Transverse colon (tissue), 4 donors: Measurements from ENCODE around the gene CELSR1. TPM values are rescaled to one million over a fixed set of nuclear protein-coding genes. Genes with fewer than 3 reads are reported as not detected.

Source experiments
- DNase-seq: peaks from one replicate; pipeline ENCODE4 v3.0.0-alpha.2; 2019
- H3K27ac ChIP-seq, 4 donors: fragments of 200-600 bp; sonication (generic); 2 replicates each; pipeline ENCODE4 v1.5.1; 2016 to 2018; ENCODE audit warnings: inconsistent platforms in 4 of 4
- H3K27me3 ChIP-seq: fragments of 200-600 bp; sonication (generic); 2 replicates; pipeline ENCODE4 v1.5.1; 2017; ENCODE audit warnings: inconsistent platforms
- H3K36me3 ChIP-seq, 4 donors: fragments of 200-600 bp; sonication (generic); 2 replicates each; pipeline ENCODE4 v1.5.1; 2017 to 2019; ENCODE audit warnings: inconsistent platforms in 4 of 4
- H3K4me1 ChIP-seq, 4 donors: fragments of 200-600 bp; sonication (generic); 2 replicates each; pipeline ENCODE4 v1.5.1; 2017 to 2020; ENCODE audit warnings: inconsistent platforms in 4 of 4
- H3K4me3 ChIP-seq, 4 donors: fragments of 200-600 bp; sonication (generic); 1 replicate in 1 of 4; 2 replicates in 3 of 4; pipeline versions ENCODE4 v1.5.1 to v1.6.1; 2017 to 2019; ENCODE audit warnings: inconsistent platforms in 4 of 4
- H3K9me3 ChIP-seq, 2 donors: fragments of 200-600 bp; sonication (generic); 2 replicates each; pipeline ENCODE4 v1.5.1; 2017 to 2019; ENCODE audit warnings: inconsistent platforms in 2 of 2
- EP300 ChIP-seq: sonication (generic); formaldehyde crosslinking; IDR thresholded peaks from one replicate; pipeline ENCODE4 v1.6.1; 2017; ENCODE audit warnings: antibody characterized with exemption, low read depth
- POLR2A ChIP-seq: fragments of 450-650 bp; IDR thresholded peaks from one replicate; pipeline ENCODE4 v1.6.1; 2016; ENCODE audit warnings: antibody characterized with exemption, mild to moderate bottlenecking, moderate library complexity
- POLR2AphosphoS5 ChIP-seq, 3 donors: sonication (generic); formaldehyde crosslinking; IDR thresholded peaks; one replicate each; pipeline ENCODE4 v1.6.1; 2016; ENCODE audit warnings: antibody characterized with exemption in 3 of 3
- WGBS, 2 donors: methylation state at CpG; one replicate each; pipeline ENCODE4 v1.1.5; 2018; ENCODE audit warnings: low coverage in 1 of 2; 5-methylcytosine and 5-hydroxymethylcytosine counted together
- in situ Hi-C, 4 donors: fragments of 200-750 bp; cut with MboI; loops; one replicate each; pipeline versions ENCODE4 v1.15.0 to v1.15.1; 2017; ENCODE audit warnings: low sequenced_read_pairs in 3 of 4, low pct_ligation_motif_present in 1 of 4, low pct_unique_long_range_greater_than_20kb in 1 of 4
- intact Hi-C: fragments of 100-400 bp; cut with DNase I; formaldehyde crosslinking; loops from one replicate; pipeline ENCODE4 v1.15.1; 2023; ENCODE audit warnings: low total_unique reads
- total RNA-seq, 4 donors: library from RNA; depleted of rRNA; stranded (reverse); fragments of >200 nt; gene quantifications; one replicate each; pipeline ENCODE4 v1.1.0, GENCODE V29; 2016
- TF ChIP-seq, protein P1 (sequence below), 5 experiments: fragments of 200-600 bp in 3 of 5; fragments of 450-650 bp in 2 of 5; sonication (generic) in 3 of 5; IDR thresholded peaks; 1 replicate in 2 of 5; 2 replicates in 3 of 5; pipeline ENCODE4 v1.5.1; 2016 to 2017; ENCODE audit warnings: antibody characterized with exemption in 5 of 5, inconsistent platforms in 3 of 5, mild to moderate bottlenecking in 2 of 5, moderate library complexity in 1 of 5

Gene CELSR1
- total RNA-seq, 4 donors from 2014 or later, result 0.96 to 2.5 (median 1.4) TPM

DNA sequence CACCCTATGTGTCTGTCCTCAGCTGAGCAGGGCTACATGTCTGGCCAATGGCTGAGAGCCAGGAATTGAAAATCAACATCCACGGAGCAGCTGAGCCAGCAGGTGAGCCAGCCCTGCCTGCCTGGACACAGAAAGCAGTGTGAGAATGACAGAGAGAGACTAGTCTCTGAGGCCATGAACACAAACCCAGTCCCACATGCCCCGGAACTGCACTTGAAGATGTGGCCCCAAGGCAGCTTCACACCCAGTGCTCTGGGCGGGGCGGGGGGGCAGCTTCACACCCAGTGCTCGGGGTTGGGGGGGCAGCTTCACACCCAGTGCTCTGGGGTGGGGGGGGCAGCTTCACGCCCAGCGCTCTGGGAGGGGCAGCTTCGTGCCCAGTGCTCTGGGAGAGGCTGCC, 164.3 kb downstream of the CELSR1 start:
- H3K4me1 ChIP-seq, result peaks cover 14 to 49% (median 36%) of the 10 kb centered on the region in 4 donors
- no peak overlapping the region for H3K4me3 ChIP-seq
- H3K27ac ChIP-seq, result peak overlapping the region in 1 of 4 donors; percentile 9
- intact Hi-C loops (no loop called here), in situ Hi-C loops (no loop called here)
- H3K27me3 ChIP-seq, result no peaks in the 10 kb centered on the region
- TF ChIP-seq EP300 (no peak), POLR2AphosphoS5 (IDR thresholded peaks at IDR 0.05) (no peak), POLR2A (no peak)
- TF ChIP-seq, protein P1, sequence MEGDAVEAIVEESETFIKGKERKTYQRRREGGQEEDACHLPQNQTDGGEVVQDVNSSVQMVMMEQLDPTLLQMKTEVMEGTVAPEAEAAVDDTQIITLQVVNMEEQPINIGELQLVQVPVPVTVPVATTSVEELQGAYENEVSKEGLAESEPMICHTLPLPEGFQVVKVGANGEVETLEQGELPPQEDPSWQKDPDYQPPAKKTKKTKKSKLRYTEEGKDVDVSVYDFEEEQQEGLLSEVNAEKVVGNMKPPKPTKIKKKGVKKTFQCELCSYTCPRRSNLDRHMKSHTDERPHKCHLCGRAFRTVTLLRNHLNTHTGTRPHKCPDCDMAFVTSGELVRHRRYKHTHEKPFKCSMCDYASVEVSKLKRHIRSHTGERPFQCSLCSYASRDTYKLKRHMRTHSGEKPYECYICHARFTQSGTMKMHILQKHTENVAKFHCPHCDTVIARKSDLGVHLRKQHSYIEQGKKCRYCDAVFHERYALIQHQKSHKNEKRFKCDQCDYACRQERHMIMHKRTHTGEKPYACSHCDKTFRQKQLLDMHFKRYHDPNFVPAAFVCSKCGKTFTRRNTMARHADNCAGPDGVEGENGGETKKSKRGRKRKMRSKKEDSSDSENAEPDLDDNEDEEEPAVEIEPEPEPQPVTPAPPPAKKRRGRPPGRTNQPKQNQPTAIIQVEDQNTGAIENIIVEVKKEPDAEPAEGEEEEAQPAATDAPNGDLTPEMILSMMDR (IDR thresholded peaks at IDR 0.05), result no peak
- H3K9me3 ChIP-seq, result peaks cover 0 to 4% of the 10 kb centered on the region in 2 donors
- 30% methylated on average over 4 of the region's 8 CpGs; no CpG with 5 or more reads in 1 of the 2 donors for WGBS, 2 donors
- H3K36me3 ChIP-seq, result no peaks in the 10 kb centered on the region
- peak; percentile 50 for DNase-seq

- H3K27me3 ChIP-seq, result no peaks in the 10 kb centered on the region
- 89% methylated on average over 17 of the region's 18 CpGs; no CpG with 5 or more reads in 1 of the 2 donors for WGBS, 2 donors
- TF ChIP-seq, protein P1 (IDR thresholded peaks at IDR 0.05), result no peak
- peaks cover 9 to 44% (median 32%) of the 10 kb centered on the region in 4 donors for H3K4me1 ChIP-seq
- H3K9me3 ChIP-seq, result peaks cover 0 to 4% of the 10 kb centered on the region in 2 donors
- no peaks in the 10 kb centered on the region for H3K36me3 ChIP-seq
- no peak for DNase-seq
- H3K4me3 ChIP-seq, result no peak overlapping the region
- peak overlapping the region in 1 of 4 donors; percentile 9 for H3K27ac ChIP-seq
- in situ Hi-C loops (no loop called here), intact Hi-C loops (no loop called here)
Observed at GRCh38 chr22:46372686-46373085, 164.7 kb downstream of the CELSR1 start.

DNA sequence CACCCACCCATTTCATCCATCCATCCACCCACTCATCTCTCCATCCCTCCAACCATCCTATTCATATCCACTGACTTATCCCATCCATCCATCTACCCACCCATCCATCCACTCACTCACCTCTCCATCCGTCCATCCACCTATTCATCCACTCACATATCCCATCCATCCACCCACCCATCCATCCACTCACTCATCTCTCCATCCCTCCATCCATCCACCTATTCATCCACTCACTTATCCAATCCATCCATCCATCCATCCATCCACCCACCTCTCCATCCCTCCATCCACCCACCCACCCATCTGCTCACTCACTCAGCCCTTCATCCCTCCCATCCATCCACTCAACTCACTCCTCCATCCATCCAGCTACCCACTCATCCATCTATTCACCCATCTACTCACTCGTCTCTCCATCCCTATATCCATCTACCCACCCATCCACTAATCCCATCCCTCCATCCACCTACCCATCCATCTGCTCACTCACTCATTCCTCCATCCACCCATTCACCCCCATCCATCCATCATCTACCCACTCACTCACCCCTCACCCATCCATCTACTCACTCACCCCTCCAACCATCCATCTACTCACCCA, 165.7 kb downstream of the CELSR1 start:
- in situ Hi-C loops, result no loop called here
- TF ChIP-seq, protein P1 (IDR thresholded peaks at IDR 0.05), result no peak
- TF ChIP-seq EP300 (no peak), POLR2AphosphoS5 (IDR thresholded peaks at IDR 0.05) (no peak), POLR2A (no peak)
- Histone ChIP-seq H3K4me1 (peaks cover 3 to 36% (median 26%) of the 10 kb centered on the region in 4 donors), H3K27me3 (peaks cover 8% of the 10 kb centered on the region), H3K36me3 (no peaks in the 10 kb centered on the region), H3K9me3 (peaks cover 0 to 4% of the 10 kb centered on the region in 2 donors), H3K27ac (no peak overlapping the region), H3K4me3 (no peak overlapping the region)
- intact Hi-C loops, result no loop called here
- 91 to 100% methylated on average over 2 of the region's 2 CpGs for WGBS, 2 donors
- DNase-seq, result no peak

DNA sequence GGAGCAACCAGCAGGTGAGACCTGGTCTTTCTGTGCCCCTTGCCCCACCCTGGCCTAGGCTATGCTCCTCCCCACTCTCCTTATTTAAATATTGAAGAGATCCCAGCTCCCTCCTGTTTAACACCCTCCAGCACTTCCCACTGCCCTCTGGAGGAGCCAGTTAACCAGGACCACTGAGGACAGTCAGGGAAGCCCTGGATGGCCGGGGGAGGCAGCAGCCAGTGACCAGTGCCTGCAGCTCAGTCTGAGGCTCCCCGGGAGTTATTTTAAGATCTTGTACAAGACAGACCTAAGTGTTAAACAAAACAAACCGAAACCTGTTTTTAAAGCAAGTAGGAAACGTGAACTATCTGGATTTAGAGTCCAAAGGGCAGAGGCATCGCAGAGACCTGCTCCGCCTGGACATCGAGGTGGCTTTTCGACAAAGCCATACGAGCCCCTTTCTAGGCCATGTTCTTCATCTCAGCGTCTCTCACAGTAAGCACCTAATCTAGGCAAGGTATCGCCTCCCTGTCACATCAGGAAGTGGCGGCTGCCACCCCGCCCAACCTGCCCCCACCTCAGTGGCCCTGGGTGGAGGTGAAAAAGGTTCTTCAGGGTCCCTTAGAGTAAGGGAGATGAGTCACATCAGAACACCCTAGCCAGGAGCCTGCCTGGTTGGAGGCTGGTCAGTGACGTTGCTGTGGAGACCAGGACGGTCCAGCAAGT, 166.7 kb downstream of the CELSR1 start:
- no peak for DNase-seq
- intact Hi-C loops, result no loop called here

More for the DNA sequence above, 166.7 kb downstream of the CELSR1 start:
- WGBS, 2 donors, result 56 to 70% methylated on average over 8 to 15 of the region's 15 CpGs
- H3K27ac ChIP-seq, result peak overlapping the region in 3 of 4 donors; percentile 5 to 59 (median 43)
- no peak overlapping the region for H3K4me3 ChIP-seq
- no peaks in the 10 kb centered on the region for H3K36me3 ChIP-seq
- TF ChIP-seq, protein P1 (IDR thresholded peaks at IDR 0.05), result no peak
- TF ChIP-seq EP300 (no peak), POLR2A (no peak), POLR2AphosphoS5 (IDR thresholded peaks at IDR 0.05) (no peak)
- peaks cover 8% of the 10 kb centered on the region for H3K27me3 ChIP-seq
- H3K4me1 ChIP-seq, result peaks cover 3 to 36% (median 26%) of the 10 kb centered on the region in 4 donors
- H3K9me3 ChIP-seq, result no peaks in the 10 kb centered on the region
- in situ Hi-C loops, result no loop called here
